ENCODE results near the gene SPINT4. TPM values are rescaled to one million over a fixed set of nuclear protein-coding genes. Genes with fewer than 3 reads are reported as not detected.
A peak's percentile ranks its signal among the peaks of the same experiment; 100 is the strongest.
"Not testable (repeated sequence)": the region's sequence is repeated elsewhere in the genome, so short reads cannot be mapped to it uniquely, and the experiment has no call there.

The SPINT4 gene
- total RNA-seq, 1 donor from 2014 or later = not detected

GRCh38 chr20:45752746-45753145 lies 30.6 kb downstream of the SPINT4 start:
- Histone ChIP-seq H3K9me3 (no peaks in the 10 kb centered on the region), H3K4me1 (no peaks in the 10 kb centered on the region), H3K27me3 (ENCODE audit: low read depth) (no peaks in the 10 kb centered on the region), H3K36me3 (no peaks in the 10 kb centered on the region), H3K4me3 (no peak overlapping the region), H3K27ac (no peak overlapping the region)
- ATAC-seq (no peak), DNase-seq (no peak)
- no peak for TF ChIP-seq CTCF (IDR thresholded peaks at IDR 0.05)
- intact Hi-C loops (cut with DNase I) = no loop called here

- H3K9me3 ChIP-seq = no peaks in the 10 kb centered on the region
- no peaks in the 10 kb centered on the region for H3K4me1 ChIP-seq
- ATAC-seq = no peak
- H3K27ac ChIP-seq = no peak overlapping the region
- no peaks in the 10 kb centered on the region for H3K27me3 ChIP-seq (ENCODE audit: low read depth)
- no peak for DNase-seq
- H3K4me3 ChIP-seq = no peak overlapping the region
- no peaks in the 10 kb centered on the region for H3K36me3 ChIP-seq
- intact Hi-C loops (cut with DNase I) = no loop called here
- TF ChIP-seq CTCF (IDR thresholded peaks at IDR 0.05) = no peak
Observed at GRCh38 chr20:45758096-45758495, 35.9 kb downstream of the SPINT4 start.

DNA sequence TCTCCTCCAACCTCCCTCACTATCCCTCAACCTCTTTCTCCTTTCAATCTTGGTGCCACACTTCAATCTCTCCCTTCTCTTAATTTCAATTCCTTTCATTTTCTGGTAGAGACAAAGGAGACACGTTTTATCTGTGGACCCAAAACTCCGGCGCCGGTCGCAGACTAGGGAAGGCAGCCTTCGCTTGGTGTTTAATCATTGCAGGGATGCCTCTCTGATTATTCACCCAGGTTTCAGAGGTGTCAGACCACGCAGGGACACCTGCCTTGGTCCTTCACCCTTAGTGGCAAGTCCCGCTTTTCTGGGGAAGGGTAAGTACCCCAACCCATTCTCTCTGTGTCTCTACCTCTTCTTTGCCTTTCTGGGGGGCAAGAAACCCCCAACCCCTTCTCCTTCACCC lies 37.8 kb downstream of the SPINT4 start:
- H3K4me1 ChIP-seq; intact Hi-C loops (cut with DNase I); H3K9me3 ChIP-seq; ATAC-seq; H3K4me3 ChIP-seq; H3K27me3 ChIP-seq (ENCODE audit: low read depth); H3K36me3 ChIP-seq; H3K27ac ChIP-seq; DNase-seq: not testable (repeated sequence)

- DNase-seq, ATAC-seq, H3K4me3 ChIP-seq: not testable (repeated sequence)
Observed at GRCh38 chr20:45761966-45762365, 39.8 kb downstream of the SPINT4 start.

DNA sequence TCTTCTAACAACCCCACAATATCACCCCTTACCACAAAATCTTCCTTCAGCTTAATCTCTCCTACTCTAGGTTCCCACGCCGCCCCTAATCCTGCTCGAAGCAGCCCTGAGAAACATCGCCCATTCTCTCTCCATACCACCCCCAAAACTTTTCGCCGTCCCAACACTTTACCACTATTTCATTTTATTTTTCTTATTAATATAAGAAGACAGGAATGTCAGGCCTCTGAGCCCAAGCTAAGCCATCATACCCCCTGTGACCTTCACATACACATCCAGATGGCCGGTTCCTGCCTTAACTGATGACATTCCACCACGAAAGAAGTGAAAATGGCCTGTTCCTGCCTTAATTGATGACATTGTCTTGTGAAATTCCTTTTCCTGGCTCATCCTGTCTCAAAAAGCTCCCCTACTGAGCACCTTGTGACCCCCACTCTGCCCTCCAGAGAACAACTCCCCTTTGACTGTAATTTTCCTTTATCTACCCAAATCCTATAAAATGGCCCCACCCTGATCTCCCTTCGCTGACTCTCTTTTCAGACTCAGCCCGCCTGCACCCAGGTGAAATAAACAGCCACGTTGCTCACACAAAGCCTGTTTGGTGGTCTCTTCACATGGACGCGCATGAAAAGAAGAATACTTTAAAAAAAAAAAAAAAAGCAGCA lies 42.6 kb downstream of the SPINT4 start:
- ATAC-seq; intact Hi-C loops (cut with DNase I); DNase-seq; H3K36me3 ChIP-seq; H3K4me1 ChIP-seq; H3K9me3 ChIP-seq; H3K27ac ChIP-seq; H3K27me3 ChIP-seq (ENCODE audit: low read depth); H3K4me3 ChIP-seq: not testable (repeated sequence)

More at GRCh38 chr20:45761966-45762365, 39.8 kb downstream of the SPINT4 start:
- H3K27ac ChIP-seq = peak overlapping the region; percentile 58
- H3K4me1 ChIP-seq; H3K27me3 ChIP-seq (ENCODE audit: low read depth); H3K9me3 ChIP-seq; intact Hi-C loops (cut with DNase I); H3K36me3 ChIP-seq: not testable (repeated sequence)

- ATAC-seq (no peak), DNase-seq (no peak)
- Histone ChIP-seq H3K27me3 (ENCODE audit: low read depth) (no peaks in the 10 kb centered on the region), H3K36me3 (no peaks in the 10 kb centered on the region), H3K4me1 (no peaks in the 10 kb centered on the region), H3K9me3 (no peaks in the 10 kb centered on the region), H3K27ac (no peak overlapping the region), H3K4me3 (no peak overlapping the region)
- no peak for TF ChIP-seq CTCF (IDR thresholded peaks at IDR 0.05)
- intact Hi-C loops (cut with DNase I) = no loop called here
Observed at GRCh38 chr20:45765307-45765875, 43.2 kb downstream of the SPINT4 start.

DNA sequence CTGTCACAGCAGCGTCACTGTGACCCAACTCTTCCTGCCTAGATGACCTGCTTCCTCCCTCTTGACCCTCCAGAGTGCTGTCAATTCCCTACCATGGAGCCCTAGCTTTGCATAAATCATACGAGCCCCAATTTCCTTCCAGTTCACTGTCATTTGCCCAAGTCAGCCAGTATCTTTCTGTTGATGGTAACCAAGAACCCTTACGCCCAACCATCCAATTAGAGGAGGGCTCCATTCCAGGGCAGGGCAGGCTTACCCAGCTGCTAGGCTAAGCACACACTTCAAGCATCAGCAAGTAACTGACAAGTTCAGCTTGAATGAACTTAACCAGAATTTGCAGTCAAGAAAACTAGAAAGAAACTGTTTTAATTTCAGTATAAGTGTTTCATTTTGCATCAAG lies 43.8 kb downstream of the SPINT4 start:
- no peak for TF ChIP-seq CTCF (IDR thresholded peaks at IDR 0.05)
- Histone ChIP-seq H3K27ac (no peak overlapping the region), H3K4me1 (peaks cover 3% of the 10 kb centered on the region), H3K36me3 (no peaks in the 10 kb centered on the region), H3K9me3 (no peaks in the 10 kb centered on the region), H3K4me3 (no peak overlapping the region), H3K27me3 (ENCODE audit: low read depth) (no peaks in the 10 kb centered on the region)
- DNase-seq = no peak
- intact Hi-C loops (cut with DNase I) = no loop called here
- peak in 1 of 2 donors; percentile 33 for ATAC-seq

All from lower lobe of right lung (tissue), 2 donors.